Tibial artery (tissue), 4 donors: ENCODE measurements around the gene FRS2.

Experiments
- DNase-seq, 2 donors: peaks; one replicate each; pipeline ENCODE4 v3.0.0-alpha.2; 2019
- H3K27ac ChIP-seq, 2 donors: fragments of 200-600 bp; sonication (generic) in 1 of 2; 1 replicate in 1 of 2; 2 replicates in 1 of 2; pipeline ENCODE4 v1.5.1; 2018 to 2019; ENCODE audit warnings: mild to moderate bottlenecking in 1 of 2
- H3K27me3 ChIP-seq, 2 donors: fragments of 200-600 bp; sonication (generic) in 1 of 2; one replicate each; pipeline versions ENCODE4 v1.5.1 to v1.6.0; 2016 to 2019
- H3K36me3 ChIP-seq, 3 donors: fragments of 200-600 bp; sonication (generic) in 2 of 3; one replicate each; pipeline ENCODE4 v1.5.1; 2016 to 2019; ENCODE audit warnings: mild to moderate bottlenecking in 2 of 3
- H3K4me1 ChIP-seq, 4 donors: fragments of 200-600 bp; sonication (generic) in 2 of 4; 1 replicate in 3 of 4; 2 replicates in 1 of 4; pipeline ENCODE4 v1.5.1; 2016 to 2019
- H3K4me3 ChIP-seq, 2 donors: fragments of 200-600 bp; sonication (generic) in 1 of 2; 1 replicate in 1 of 2; 2 replicates in 1 of 2; pipeline ENCODE4 v1.5.1; 2018 to 2019; ENCODE audit warnings: mild to moderate bottlenecking in 2 of 2
- H3K9me3 ChIP-seq, 3 donors: fragments of 200-600 bp; sonication (generic) in 1 of 3; one replicate each; pipeline ENCODE4 v1.5.1; 2016 to 2019
- CTCF ChIP-seq, 2 experiments: fragments of 200-600 bp in 1 of 2; fragments of 450-650 bp in 1 of 2; IDR thresholded peaks; one replicate each; pipeline ENCODE4 v1.5.1; 2017 to 2019; ENCODE audit warnings: antibody characterized with exemption in 2 of 2, mild to moderate bottlenecking in 1 of 2, moderate library complexity in 1 of 2
- intact Hi-C: fragments of 100-400 bp; cut with DNase I; formaldehyde crosslinking; loops from one replicate; pipeline ENCODE4 v1.15.0; 2023; ENCODE audit warnings: low total_unique reads

Gene FRS2

GRCh38 chr12:69495071-69495470 is 24.9 kb downstream of the FRS2 start:
- Histone ChIP-seq H3K4me3 (no peak overlapping the region), H3K9me3 (no peaks in the 10 kb centered on the region), H3K4me1 (peaks cover 0 to 77% (median 21%) of the 10 kb centered on the region in 4 donors), H3K27me3 (no peaks in the 10 kb centered on the region), H3K36me3 (no peaks in the 10 kb centered on the region), H3K27ac (no peak overlapping the region)
- intact Hi-C loops: no loop called here
- TF ChIP-seq CTCF (IDR thresholded peaks at IDR 0.05): no peak
- DNase-seq: no peak

- Histone ChIP-seq H3K4me3 (no peak overlapping the region), H3K9me3 (no peaks in the 10 kb centered on the region), H3K27ac (no peak overlapping the region), H3K36me3 (no peaks in the 10 kb centered on the region), H3K4me1 (peaks cover 0 to 90% (median 26%) of the 10 kb centered on the region in 4 donors), H3K27me3 (no peaks in the 10 kb centered on the region)
- DNase-seq: no peak
- intact Hi-C loops: no loop called here
- TF ChIP-seq CTCF (IDR thresholded peaks at IDR 0.05): no peak
These were observed 27.3 kb downstream of the FRS2 start for GRCh38 chr12:69497308-69498026.

GRCh38 chr12:69500631-69501030 is 30.4 kb downstream of the FRS2 start:
- DNase-seq: no peak
- H3K9me3 ChIP-seq: no peaks in the 10 kb centered on the region
- no peak for TF ChIP-seq CTCF (IDR thresholded peaks at IDR 0.05)
- H3K27ac ChIP-seq: no peak overlapping the region
- no peaks in the 10 kb centered on the region for H3K27me3 ChIP-seq
- no peaks in the 10 kb centered on the region for H3K36me3 ChIP-seq
- no peak overlapping the region for H3K4me3 ChIP-seq
- intact Hi-C loops: no loop called here
- H3K4me1 ChIP-seq: peaks cover 0 to 83% (median 30%) of the 10 kb centered on the region in 4 donors

- H3K36me3 ChIP-seq: no peaks in the 10 kb centered on the region
- no peaks in the 10 kb centered on the region for H3K27me3 ChIP-seq
- H3K9me3 ChIP-seq: no peaks in the 10 kb centered on the region
- DNase-seq: no peak
- no peak for TF ChIP-seq CTCF (IDR thresholded peaks at IDR 0.05)
- no peak overlapping the region for H3K27ac ChIP-seq
- no peak overlapping the region for H3K4me3 ChIP-seq
- intact Hi-C loops: no loop called here
- H3K4me1 ChIP-seq: peaks cover 0 to 83% (median 30%) of the 10 kb centered on the region in 4 donors
These were observed 31.1 kb downstream of the FRS2 start for GRCh38 chr12:69501154-69501895.

GRCh38 chr12:69502345-69503081 is 32.3 kb downstream of the FRS2 start:
- DNase-seq: no peak
- Histone ChIP-seq H3K9me3 (no peaks in the 10 kb centered on the region), H3K36me3 (no peaks in the 10 kb centered on the region), H3K27me3 (no peaks in the 10 kb centered on the region), H3K4me1 (peaks cover 0 to 86% (median 28%) of the 10 kb centered on the region in 4 donors), H3K4me3 (no peak overlapping the region), H3K27ac (no peak overlapping the region)
- intact Hi-C loops: no loop called here
- no peak for TF ChIP-seq CTCF (IDR thresholded peaks at IDR 0.05)
